GM12878 (cell line): ENCODE data around the gene ITFG1. TPM values are rescaled to one million over a fixed set of nuclear protein-coding genes. Genes with fewer than 3 reads are reported as not detected.

Source experiments
- ATAC-seq: fragments of 200-7000 bp; cut with Tn5 transposase; 3 replicates; pipeline ENCODE4 v1.9.1; 2020; ENCODE audit warnings: mild to moderate bottlenecking, moderate library complexity
- BruUV-seq: library from RNA; stranded (reverse); fragments of 400-500 nt; replicated peaks from 2 replicates; lab custom pipeline; 2021; lab: Mats Ljungman, UMichigan
- CTCF ChIA-PET: fragments of 300-600 bp; sonication (Branson Sonifier 250); formaldehyde crosslinking; extraction: SDS; loops from one replicate; lab custom pipeline; 2021; ENCODE audit warnings: inconsistent platforms; lab: Yijun Ruan, JAX
- POLR2A ChIA-PET: fragments of 350-600 bp; formaldehyde crosslinking; extraction: SDS; loops from one replicate; lab custom pipeline; 2021; ENCODE audit warnings: inconsistent platforms; lab: Charles Lee
- RAD21 ChIA-PET: fragments of 300-600 bp; sonication (Branson Sonifier 250); formaldehyde crosslinking; loops from one replicate; lab custom pipeline; 2023; ENCODE audit warnings: antibody characterized with exemption; ENCODE audit not compliant: unreplicated experiment; lab: Charles Lee
- SMC1A ChIA-PET: fragments of 300-600 bp; sonication (Branson Sonifier 250); formaldehyde crosslinking; loops from one replicate; lab custom pipeline; 2023; ENCODE audit not compliant: unreplicated experiment, uncharacterized antibody; lab: Charles Lee
- DNase-seq: peaks from one replicate; pipeline ENCODE4 v3.0.0-alpha.2; 2011; ENCODE audit warnings: low read depth, low spot score
- FAIRE-seq: peaks from 3 replicates; lab custom pipeline; 2011; peaks lifted over from hg19 to GRCh38; lab: Jason Lieb, UNC
- H2AFZ ChIP-seq: 2 replicates; pipeline ENCODE4 v1.6.0; 2011; ENCODE audit warnings: low read depth, low read length, control low read depth; ENCODE audit not compliant: control insufficient read depth
- H3K27ac ChIP-seq: 2 replicates; pipeline ENCODE4 v1.5.1; 2011; ENCODE audit warnings: control low read depth; ENCODE audit not compliant: control insufficient read depth, insufficient read depth
- H3K27me3 ChIP-seq, 2 experiments: replicated peaks in 1 of 2; 2 replicates each; pipeline versions ENCODE4 v1.6.0 to v1.6.1; 2011; ENCODE audit warnings: low read length in 1 of 2; ENCODE audit not compliant: control insufficient read depth in 2 of 2, insufficient read depth in 2 of 2
- H3K36me3 ChIP-seq, 2 experiments: 2 replicates each; pipeline ENCODE4 v1.5.1; 2011; ENCODE audit warnings: low read length in 1 of 2; ENCODE audit not compliant: control insufficient read depth in 2 of 2, insufficient read depth in 2 of 2
- H3K4me1 ChIP-seq: 2 replicates; pipeline ENCODE4 v1.6.1; 2011; ENCODE audit warnings: mild to moderate bottlenecking, low read length, moderate library complexity, mixed read lengths; ENCODE audit not compliant: control insufficient read depth, insufficient read depth
- H3K4me2 ChIP-seq: 2 replicates; pipeline ENCODE4 v1.6.0; 2011; ENCODE audit warnings: control low read depth; ENCODE audit not compliant: control insufficient read depth, insufficient read depth
- H3K4me3 ChIP-seq: fragments of 200-600 bp; sonication (generic); 2 replicates; pipeline ENCODE4 v1.5.1; 2016
- H3K79me2 ChIP-seq: 2 replicates; pipeline ENCODE4 v1.6.0; 2011; ENCODE audit warnings: low read length; ENCODE audit not compliant: control insufficient read depth, insufficient read depth
- H3K9ac ChIP-seq: 2 replicates; pipeline ENCODE4 v1.8.0; 2011; ENCODE audit warnings: low read length, control low read depth, mixed read lengths; ENCODE audit not compliant: control insufficient read depth, insufficient read depth
- H3K9me3 ChIP-seq: replicated peaks from 3 replicates; pipeline ENCODE4 v1.5.1; 2011; ENCODE audit warnings: mild to moderate bottlenecking, low read length; ENCODE audit not compliant: control insufficient read depth, insufficient read depth
- H4K20me1 ChIP-seq: 2 replicates; pipeline ENCODE4 v1.6.0; 2011; ENCODE audit not compliant: control insufficient read depth, insufficient read depth
- BMI1 ChIP-seq: fragments of 450-650 bp; IDR thresholded peaks from 2 replicates; pipeline ENCODE4 v1.6.1; 2016; ENCODE audit warnings: mild to moderate bottlenecking, moderate library complexity, borderline replicate concordance
- CEBPB ChIP-seq, 2 experiments: fragments of 150-350 bp in 1 of 2; IDR thresholded peaks; 2 replicates each; pipeline ENCODE4 v1.6.1; 2012 to 2014; ENCODE audit warnings: low read depth in 2 of 2, low read length in 2 of 2, borderline replicate concordance in 1 of 2, inconsistent platforms in 1 of 2
- EP300 ChIP-seq, 2 experiments: fragments of 150-350 bp in 1 of 2; IDR thresholded peaks; 2 replicates each; pipeline ENCODE4 v1.6.1; 2011 to 2012; ENCODE audit warnings: low read depth in 2 of 2, low read length in 2 of 2, borderline replicate concordance in 1 of 2, improper control_type of control experiment in 1 of 2, inconsistent platforms in 1 of 2; ENCODE audit not compliant: control insufficient read depth in 1 of 2
- EZH2 ChIP-seq: IDR thresholded peaks from 2 replicates; pipeline ENCODE4 v1.6.1; 2012; ENCODE audit warnings: low read depth, mild to moderate bottlenecking, control low read depth, inconsistent platforms, low read length, borderline replicate concordance; ENCODE audit not compliant: control insufficient read depth
- FOS ChIP-seq: IDR thresholded peaks from 3 replicates; pipeline ENCODE4 v1.6.1; 2011; ENCODE audit warnings: borderline replicate concordance; ENCODE audit not compliant: insufficient read length; ENCODE audit errors: extremely low read depth
- FOXM1 ChIP-seq: IDR thresholded peaks from 2 replicates; pipeline ENCODE4 v1.6.1; 2012; ENCODE audit warnings: low read depth, mild to moderate bottlenecking, inconsistent platforms, low read length, moderate library complexity
- GABPA ChIP-seq: IDR thresholded peaks from 2 replicates; pipeline ENCODE4 v1.6.1; 2014; ENCODE audit warnings: antibody characterized with exemption, low read depth, mild to moderate bottlenecking, inconsistent platforms
- HDAC6 ChIP-seq: fragments of 200-600 bp; sonication (generic); IDR thresholded peaks from one replicate; pipeline ENCODE4 v1.8.0; 2017; ENCODE audit warnings: antibody characterized with exemption; ENCODE audit not compliant: unreplicated experiment
- HDGF ChIP-seq: fragments of 450-650 bp; IDR thresholded peaks from 2 replicates; pipeline ENCODE4 v1.6.1; 2016; ENCODE audit warnings: antibody characterized with exemption
- IKZF1 ChIP-seq: fragments of 450-650 bp; conservative IDR thresholded peaks from 2 replicates; pipeline ENCODE4 v1.6.1; 2017; ENCODE audit warnings: antibody characterized with exemption, mild to moderate bottlenecking
- LARP7 ChIP-seq: fragments of 450-650 bp; IDR thresholded peaks from 2 replicates; pipeline ENCODE4 v1.6.1; 2017; ENCODE audit warnings: mild to moderate bottlenecking
- MEF2B ChIP-seq: fragments of 450-650 bp; IDR thresholded peaks from 2 replicates; pipeline ENCODE4 v1.6.1; 2018; ENCODE audit warnings: mild to moderate bottlenecking, moderate library complexity; ENCODE audit not compliant: partially characterized antibody, poor library complexity, severe bottlenecking
- NR2F1 ChIP-seq: fragments of 450-650 bp; conservative IDR thresholded peaks from 2 replicates; pipeline ENCODE4 v1.6.1; 2017; ENCODE audit warnings: mild to moderate bottlenecking
- RAD51 ChIP-seq: fragments of 450-650 bp; IDR thresholded peaks from 2 replicates; pipeline ENCODE4 v1.6.1; 2016; ENCODE audit warnings: moderate library complexity, mild to moderate bottlenecking, inconsistent platforms
- RB1 ChIP-seq: fragments of 450-650 bp; formaldehyde crosslinking; IDR thresholded peaks from 2 replicates; pipeline ENCODE4 v1.6.1; 2017; ENCODE audit warnings: mild to moderate bottlenecking, borderline replicate concordance
- RUNX3 ChIP-seq: IDR thresholded peaks from 2 replicates; pipeline ENCODE4 v1.6.1; 2012; ENCODE audit warnings: low read length, inconsistent platforms
- SPI1 ChIP-seq: IDR thresholded peaks from 2 replicates; pipeline ENCODE4 v1.6.1; 2011; ENCODE audit warnings: low read depth, mild to moderate bottlenecking, low read length, moderate library complexity, borderline replicate concordance; ENCODE audit not compliant: insufficient read depth
- YBX1 ChIP-seq: fragments of 450-650 bp; IDR thresholded peaks from 2 replicates; pipeline ENCODE4 v1.6.1; 2016; ENCODE audit warnings: antibody characterized with exemption
- WGBS: methylation state at CpG from one replicate; pipeline ENCODE4 v1.1.6; 2016; ENCODE audit warnings: low lambda C conversion rate; ENCODE audit not compliant: insufficient replicate concordance, insufficient coverage; ENCODE audit errors: missing lambda C conversion rate; 5-methylcytosine and 5-hydroxymethylcytosine counted together
- in situ Hi-C: fragments of 300-500 bp; cut with MboI; formaldehyde crosslinking; loops from 9 replicates; pipeline ENCODE4 v1.14.3; 2018; ENCODE audit warnings: mixed read lengths
- intact Hi-C: fragments of 100-400 bp; cut with micrococcal nuclease; formaldehyde crosslinking; loops from one replicate; pipeline ENCODE4 v1.14.2; 2022; ENCODE audit not compliant: unreplicated experiment
- polyA plus RNA-seq, 11 experiments: library from polyadenylated mRNA; depleted of rRNA in 4 of 11; unstranded in 6 of 11; stranded (reverse) in 5 of 11; fragments of >200 nt; fragmentation: Nextera tagmentation in 4 of 11; fragmentation: Illumina TruSeq in 1 of 11; extraction: Ambion mirVana in 4 of 11; extraction: Trizol in 1 of 11; gene quantifications; 1 replicate in 1 of 11; 2 replicates in 10 of 11; pipeline versions ENCODE4 v1.2.1 to v1.2.3, GENCODE V29; 2011 to 2016; ENCODE audit warnings: inconsistent platforms in 2 of 11, missing spikeins in 2 of 11, low read depth in 1 of 11
- total RNA-seq, 4 experiments: library from RNA; depleted of rRNA in 3 of 4; stranded (reverse); fragments of >200 nt in 3 of 4; fragmentation: Illumina TruSeq in 1 of 4; extraction: Trizol in 1 of 4; gene quantifications; 2 replicates each; pipeline versions ENCODE4 v1.2.1 to v1.2.3, GENCODE V29; 2013 to 2021
- TF ChIP-seq, protein P1 (sequence below): IDR thresholded peaks from 2 replicates; pipeline ENCODE4 v1.6.1; 2012; ENCODE audit warnings: low read depth, low read length, improper control_type of control experiment
- TF ChIP-seq, protein P2 (sequence below): fragments of 450-650 bp; IDR thresholded peaks from 2 replicates; pipeline ENCODE4 v1.6.1; 2017; ENCODE audit warnings: low read depth, mild to moderate bottlenecking, moderate library complexity

Gene ITFG1
- total and polyA plus RNA-seq, 10 of the 15 experiments (the other 5 are each of a cell fraction or from before 2014, with no cell fraction given): 9.3 to 56.3 (median 28.6) TPM

DNA sequence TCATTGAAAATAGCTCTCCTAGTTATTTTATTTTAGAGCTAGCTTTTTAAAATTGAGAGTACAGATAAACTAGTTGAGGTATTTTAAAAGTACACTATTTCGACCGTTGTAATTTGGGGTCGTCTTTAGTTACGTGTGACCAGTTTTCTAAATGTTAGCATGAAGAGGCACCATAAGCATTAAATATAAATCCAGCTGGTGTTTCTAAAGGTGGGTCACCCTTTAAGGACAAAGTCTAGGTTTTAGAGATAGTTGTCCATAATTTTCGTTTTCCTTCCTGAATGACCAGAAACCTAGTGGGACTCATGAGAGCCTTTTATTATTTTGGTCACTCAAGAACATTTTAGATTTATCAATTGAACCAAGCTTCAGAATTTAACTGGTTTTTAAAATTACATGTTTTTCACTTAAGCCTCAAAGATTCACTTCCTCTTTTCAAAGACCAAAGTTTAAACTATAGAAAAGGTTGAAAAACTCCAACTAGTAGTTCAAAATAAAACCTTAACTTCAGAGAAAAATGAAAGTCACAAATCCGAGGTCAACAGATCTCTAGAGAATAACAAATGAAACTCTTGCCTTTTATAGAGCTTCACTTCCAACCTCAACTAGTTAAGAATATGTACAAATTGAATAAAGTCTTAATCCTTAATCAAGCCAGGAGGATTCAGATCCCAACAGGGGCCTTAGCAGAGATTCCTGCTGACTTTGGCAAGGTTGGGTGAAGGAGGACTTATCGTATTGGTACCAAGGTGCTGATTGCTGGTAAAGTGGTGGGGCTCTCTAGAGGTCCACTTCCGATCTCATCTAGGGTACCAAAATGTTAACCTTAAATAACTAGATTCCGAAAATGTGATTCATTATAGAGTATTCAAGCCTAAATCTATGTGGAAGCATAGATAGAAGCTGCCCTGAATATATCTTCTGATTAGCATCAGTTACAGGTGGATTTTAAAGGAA, 32.8 kb upstream of the ITFG1 start:
- Histone ChIP-seq H3K36me3 (no peaks in the 10 kb centered on the region; a peak in 2 of 4 replicates), H3K79me2 (peaks cover 31% of the 10 kb centered on the region)
- no peak for TF ChIP-seq EZH2
- TF ChIP-seq, protein P1, sequence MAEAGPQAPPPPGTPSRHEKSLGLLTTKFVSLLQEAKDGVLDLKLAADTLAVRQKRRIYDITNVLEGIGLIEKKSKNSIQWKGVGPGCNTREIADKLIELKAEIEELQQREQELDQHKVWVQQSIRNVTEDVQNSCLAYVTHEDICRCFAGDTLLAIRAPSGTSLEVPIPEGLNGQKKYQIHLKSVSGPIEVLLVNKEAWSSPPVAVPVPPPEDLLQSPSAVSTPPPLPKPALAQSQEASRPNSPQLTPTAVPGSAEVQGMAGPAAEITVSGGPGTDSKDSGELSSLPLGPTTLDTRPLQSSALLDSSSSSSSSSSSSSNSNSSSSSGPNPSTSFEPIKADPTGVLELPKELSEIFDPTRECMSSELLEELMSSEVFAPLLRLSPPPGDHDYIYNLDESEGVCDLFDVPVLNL: no peak
- peak; percentile 39; the same call in 1 of the 2 replicates for TF ChIP-seq IKZF1
- TF ChIP-seq HDAC6: no peak
- no peak for TF ChIP-seq FOS
- peak; percentile 93 for TF ChIP-seq MEF2B
- TF ChIP-seq CEBPB (IDR thresholded peaks at IDR 0.05; ENCODE audit: borderline replicate concordance in 1 of 2, low read depth in 2 of 2, low read length in 2 of 2): no peak
- no peak for TF ChIP-seq YBX1
- 0 out of 2 replicates have a peak, but pooled peaks have one; percentile 12 for TF ChIP-seq FOXM1
- TF ChIP-seq HDGF: no peak
- TF ChIP-seq NR2F1: peak; percentile 66
- TF ChIP-seq BMI1: peak; percentile 46; the same call in 1 of the 2 replicates
- TF ChIP-seq SPI1: peak; percentile 98
- TF ChIP-seq, protein P2, sequence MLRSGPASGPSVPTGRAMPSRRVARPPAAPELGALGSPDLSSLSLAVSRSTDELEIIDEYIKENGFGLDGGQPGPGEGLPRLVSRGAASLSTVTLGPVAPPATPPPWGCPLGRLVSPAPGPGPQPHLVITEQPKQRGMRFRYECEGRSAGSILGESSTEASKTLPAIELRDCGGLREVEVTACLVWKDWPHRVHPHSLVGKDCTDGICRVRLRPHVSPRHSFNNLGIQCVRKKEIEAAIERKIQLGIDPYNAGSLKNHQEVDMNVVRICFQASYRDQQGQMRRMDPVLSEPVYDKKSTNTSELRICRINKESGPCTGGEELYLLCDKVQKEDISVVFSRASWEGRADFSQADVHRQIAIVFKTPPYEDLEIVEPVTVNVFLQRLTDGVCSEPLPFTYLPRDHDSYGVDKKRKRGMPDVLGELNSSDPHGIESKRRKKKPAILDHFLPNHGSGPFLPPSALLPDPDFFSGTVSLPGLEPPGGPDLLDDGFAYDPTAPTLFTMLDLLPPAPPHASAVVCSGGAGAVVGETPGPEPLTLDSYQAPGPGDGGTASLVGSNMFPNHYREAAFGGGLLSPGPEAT: peak; percentile 20; the same call in 1 of the 2 replicates
- no peak for TF ChIP-seq GABPA
- 0 out of 2 replicates have a peak, but pooled peaks have one; percentile 44 for TF ChIP-seq RB1
- TF ChIP-seq EP300 (IDR thresholded peaks at IDR 0.05; ENCODE audit: borderline replicate concordance in 1 of 2, control insufficient read depth in 1 of 2, low read depth in 2 of 2, low read length in 2 of 2): peak in 1 of 2 experiments; percentile 35; a peak in 1 of 4 replicates
- peak; percentile 43; the same call in 1 of the 2 replicates for TF ChIP-seq RUNX3
- no peak for TF ChIP-seq LARP7
- TF ChIP-seq RAD51: no peak

More for the DNA sequence above, 32.8 kb upstream of the ITFG1 start:
- no peaks in the 10 kb centered on the region for H4K20me1 ChIP-seq
- intact Hi-C loops: loop anchor here (1.0 kb wide), 2 partner anchors 28 to 32 kb away; partner anchors contain the start of genes ITFG1 and PHKB
- peak overlapping the region; percentile 50 for H2AFZ ChIP-seq
- peak overlapping the region; percentile 72 for H3K9ac ChIP-seq
- peaks cover 29% of the 10 kb centered on the region for H3K4me1 ChIP-seq
- FAIRE-seq (peak; percentile 79), ATAC-seq (peak; percentile 64), DNase-seq (peak; percentile 52)
- CTCF ChIA-PET: interaction anchor here (0.6 to 5.1 kb wide), 15 partner anchors 10 to 663 kb away, joined by 3 to 60 read pairs (median 3); partner anchors contain the start of genes ITFG1 and PHKB
- RAD21 ChIA-PET: interaction anchor here (0.7 to 10.7 kb wide), 27 partner anchors 9 to 607 kb away, joined by 3 to 238 read pairs (median 4); partner anchors contain the start of genes ITFG1, NETO2 and PHKB
- peak overlapping the region; percentile 71 for H3K4me3 ChIP-seq
- 4% methylated on average over 9 of the region's 9 CpGs for WGBS
- TSS peak; percentile 27 for BruUV-seq
- POLR2A ChIA-PET: interaction anchor here (0.8 to 5.0 kb wide), 11 partner anchors 11 to 596 kb away, joined by 3 to 38 read pairs (median 7); partner anchors contain the start of genes ITFG1, NETO2 and PHKB
- in situ Hi-C loops: no loop called here
- peak overlapping the region; percentile 94 for H3K4me2 ChIP-seq
- SMC1A ChIA-PET: interaction anchor here (0.6 to 9.8 kb wide), 23 partner anchors 13 to 456 kb away, joined by 3 to 254 read pairs (median 6); partner anchors contain the start of genes ITFG1 and PHKB
- H3K27me3 ChIP-seq: no peaks in the 10 kb centered on the region
- H3K27ac ChIP-seq: peak overlapping the region; percentile 97
- no peaks in the 10 kb centered on the region for H3K9me3 ChIP-seq
